22Rv1 (cell line): ENCODE results near the gene NXPE1.
"Not testable (repeated sequence)": the region's sequence is repeated elsewhere in the genome, so short reads cannot be mapped to it uniquely, and the experiment has no call there.

ENCODE experiments used
- H3K27ac ChIP-seq: fragments of 450-650 bp; 2 replicates; pipeline ENCODE4 v1.5.1; 2017
- ZFX ChIP-seq: fragments of 450-650 bp; IDR thresholded peaks from 2 replicates; pipeline ENCODE4 v1.6.1; 2017; ENCODE audit warnings: antibody characterized with exemption, borderline replicate concordance
- TF ChIP-seq, protein P1 (sequence below): fragments of 450-650 bp; IDR thresholded peaks from 2 replicates; pipeline ENCODE4 v1.5.1; 2017; ENCODE audit warnings: mild to moderate bottlenecking

The NXPE1 gene

GRCh38 chr11:114604179-114604813 is 44.6 kb upstream of the NXPE1 start:
- no peak for TF ChIP-seq ZFX
- TF ChIP-seq, protein P1, sequence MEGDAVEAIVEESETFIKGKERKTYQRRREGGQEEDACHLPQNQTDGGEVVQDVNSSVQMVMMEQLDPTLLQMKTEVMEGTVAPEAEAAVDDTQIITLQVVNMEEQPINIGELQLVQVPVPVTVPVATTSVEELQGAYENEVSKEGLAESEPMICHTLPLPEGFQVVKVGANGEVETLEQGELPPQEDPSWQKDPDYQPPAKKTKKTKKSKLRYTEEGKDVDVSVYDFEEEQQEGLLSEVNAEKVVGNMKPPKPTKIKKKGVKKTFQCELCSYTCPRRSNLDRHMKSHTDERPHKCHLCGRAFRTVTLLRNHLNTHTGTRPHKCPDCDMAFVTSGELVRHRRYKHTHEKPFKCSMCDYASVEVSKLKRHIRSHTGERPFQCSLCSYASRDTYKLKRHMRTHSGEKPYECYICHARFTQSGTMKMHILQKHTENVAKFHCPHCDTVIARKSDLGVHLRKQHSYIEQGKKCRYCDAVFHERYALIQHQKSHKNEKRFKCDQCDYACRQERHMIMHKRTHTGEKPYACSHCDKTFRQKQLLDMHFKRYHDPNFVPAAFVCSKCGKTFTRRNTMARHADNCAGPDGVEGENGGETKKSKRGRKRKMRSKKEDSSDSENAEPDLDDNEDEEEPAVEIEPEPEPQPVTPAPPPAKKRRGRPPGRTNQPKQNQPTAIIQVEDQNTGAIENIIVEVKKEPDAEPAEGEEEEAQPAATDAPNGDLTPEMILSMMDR: no peak

GRCh38 chr11:114603151-114603550 is 43.5 kb upstream of the NXPE1 start:
- H3K27ac ChIP-seq: not testable (repeated sequence)

More at GRCh38 chr11:114604179-114604813, 44.6 kb upstream of the NXPE1 start:
- H3K27ac ChIP-seq: no peak overlapping the region

DNA sequence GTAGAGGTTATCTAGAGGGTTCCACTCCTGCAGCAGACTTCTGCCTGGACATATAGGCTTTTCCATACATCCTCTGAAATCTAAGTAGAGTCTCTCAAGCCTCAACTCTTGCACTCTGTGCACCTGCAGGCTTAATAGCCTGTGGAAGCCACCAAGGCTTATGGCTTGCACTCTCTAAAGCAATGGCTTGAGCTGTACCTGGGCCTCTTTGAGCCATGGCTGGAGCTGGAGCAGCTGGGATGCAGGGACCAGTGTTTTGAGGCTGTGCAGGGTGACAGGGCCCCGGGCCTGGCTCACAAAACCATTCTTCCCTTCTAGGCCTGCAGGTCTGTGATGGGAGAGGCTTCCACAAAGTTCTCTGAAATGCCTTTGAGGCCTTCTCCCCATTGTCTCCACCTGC is 38.8 kb upstream of the NXPE1 start:
- no peak for TF ChIP-seq ZFX
- TF ChIP-seq, protein P1: no peak
- no peak overlapping the region for H3K27ac ChIP-seq

DNA sequence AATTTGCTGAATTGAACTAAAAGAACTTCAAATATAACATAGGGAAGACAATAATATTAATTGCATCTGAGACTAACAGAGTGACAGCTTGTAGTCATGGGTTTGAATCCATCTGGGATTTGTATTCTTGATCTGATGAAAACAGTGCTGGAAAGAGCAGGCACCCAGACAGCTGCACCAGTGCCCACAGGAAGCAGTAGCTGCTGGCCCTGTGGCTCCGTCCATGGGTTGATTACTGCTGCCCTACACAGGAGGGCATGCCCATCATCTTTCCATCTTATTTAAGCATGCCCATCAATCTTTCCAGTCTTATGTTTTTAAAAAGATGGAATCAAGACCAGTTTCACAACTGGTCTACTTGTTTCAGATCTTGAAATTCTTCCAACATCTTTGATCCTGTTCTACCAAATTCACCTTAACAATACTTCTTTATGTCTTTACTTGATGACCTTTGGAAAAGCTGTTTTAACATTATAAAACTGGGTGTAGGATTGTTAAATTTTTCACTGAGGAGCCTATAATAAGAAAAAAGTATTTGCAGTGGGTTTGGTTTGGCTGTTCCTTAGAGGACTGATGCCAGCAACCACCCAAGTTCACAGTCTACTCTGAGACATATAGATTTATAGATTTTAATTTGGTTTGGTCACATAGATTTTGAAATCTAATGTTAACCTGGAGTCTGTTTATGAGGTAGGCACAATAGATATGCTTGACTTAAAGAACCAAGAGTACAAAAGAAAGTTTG is 36.7 kb upstream of the NXPE1 start:
- no peak overlapping the region for H3K27ac ChIP-seq
- TF ChIP-seq ZFX: no peak
- TF ChIP-seq, protein P1: no peak

GRCh38 chr11:114595571-114595970 is 35.9 kb upstream of the NXPE1 start, which contains the start of gene NXPE4:
Gene NXPE4 (minus strand): TSS chr11:114595786. CDS start chr11:114594759, 1,027 bp downstream.
- TF ChIP-seq ZFX: no peak
- TF ChIP-seq, protein P1: no peak
- no peak within 1 kb of the TSS for H3K27ac ChIP-seq

DNA sequence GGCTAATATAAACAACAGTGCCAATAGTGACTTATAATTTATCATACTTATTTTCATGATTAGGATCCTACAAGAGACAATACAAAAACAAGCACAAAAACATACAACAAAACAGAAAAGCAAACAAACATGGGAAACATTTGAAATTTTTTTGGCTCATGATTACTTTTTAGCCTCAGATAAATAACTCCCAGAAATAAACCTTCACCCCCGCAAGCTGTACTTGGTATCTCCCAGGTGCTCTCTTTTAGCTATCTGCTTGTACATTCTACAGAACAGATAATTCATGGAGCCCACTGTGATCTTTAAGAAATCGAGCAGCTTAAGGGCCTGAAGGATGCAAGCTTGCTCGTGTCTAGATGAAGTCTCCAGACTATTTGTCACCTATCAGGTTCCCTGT is 35.0 kb upstream of the NXPE1 start:
- TF ChIP-seq, protein P1: no peak
- no peak for TF ChIP-seq ZFX
- H3K27ac ChIP-seq: no peak overlapping the region

GRCh38 chr11:114587398-114587953 is 27.8 kb upstream of the NXPE1 start:
- no peak overlapping the region for H3K27ac ChIP-seq
- TF ChIP-seq ZFX: no peak
- TF ChIP-seq, protein P1: no peak
